Neutrophil (primary cell): ENCODE data around the gene PTPRG.

Source experiments
- H3K27ac ChIP-seq: fragments of 200-600 bp; sonication (generic); 2 replicates; pipeline ENCODE4 v1.5.1; 2016; ENCODE audit warnings: mild to moderate bottlenecking, moderate library complexity
- H3K27me3 ChIP-seq: fragments of 200-600 bp; sonication (generic); 2 replicates; pipeline ENCODE4 v1.6.0; 2016; ENCODE audit warnings: mild to moderate bottlenecking
- H3K36me3 ChIP-seq: fragments of 200-600 bp; sonication (generic); 2 replicates; pipeline ENCODE4 v1.5.1; 2017
- H3K4me1 ChIP-seq, 2 experiments: fragments of 200-600 bp in 1 of 2; sonication (generic) in 1 of 2; 1 replicate in 1 of 2; 2 replicates in 1 of 2; pipeline versions ENCODE4 v1.5.1 to v1.6.1; 2013 to 2016; ENCODE audit warnings: low read depth in 1 of 2, low read length in 1 of 2, mild to moderate bottlenecking in 1 of 2, moderate library complexity in 1 of 2; ENCODE audit not compliant: control insufficient read depth in 1 of 2, insufficient read depth in 1 of 2
- H3K4me3 ChIP-seq, 2 experiments: fragments of 200-600 bp in 1 of 2; sonication (generic) in 1 of 2; 1 replicate in 1 of 2; 2 replicates in 1 of 2; pipeline ENCODE4 v1.5.1; 2013 to 2016; ENCODE audit warnings: low read depth in 1 of 2, low read length in 1 of 2, mild to moderate bottlenecking in 1 of 2, moderate library complexity in 1 of 2
- H3K9me3 ChIP-seq: fragments of 200-600 bp; sonication (generic); 2 replicates; pipeline ENCODE4 v1.5.1; 2016
- TF ChIP-seq, protein P1 (sequence below): fragments of 200-600 bp; sonication (generic); IDR thresholded peaks from 2 replicates; pipeline ENCODE4 v1.5.1; 2016; ENCODE audit warnings: antibody characterized with exemption

The PTPRG gene

DNA sequence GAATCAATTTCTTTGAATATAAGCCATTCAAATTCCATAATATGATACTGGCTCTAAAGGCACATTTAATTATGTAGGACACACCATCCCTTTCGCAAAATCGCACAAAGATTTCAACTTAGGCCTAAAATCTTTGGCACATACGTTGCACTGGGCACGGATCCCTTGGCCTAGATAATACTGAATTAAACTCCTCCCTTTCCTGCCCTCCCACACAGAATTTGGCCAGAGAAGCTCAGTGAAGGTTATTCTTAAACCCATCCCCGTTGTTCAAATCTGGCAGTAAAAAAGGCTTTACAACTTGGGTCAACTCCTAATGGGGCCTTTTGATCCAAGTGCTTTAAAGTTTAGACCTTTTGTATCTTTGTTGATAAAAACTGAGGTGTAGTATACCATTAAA, 247.2 kb downstream of the PTPRG start:
- Histone ChIP-seq H3K4me3 (no peak overlapping the region), H3K9me3 (no peaks in the 10 kb centered on the region), H3K4me1 (no peaks in the 10 kb centered on the region), H3K36me3 (no peaks in the 10 kb centered on the region), H3K27me3 (no peaks in the 10 kb centered on the region), H3K27ac (no peak overlapping the region)
- TF ChIP-seq, protein P1, sequence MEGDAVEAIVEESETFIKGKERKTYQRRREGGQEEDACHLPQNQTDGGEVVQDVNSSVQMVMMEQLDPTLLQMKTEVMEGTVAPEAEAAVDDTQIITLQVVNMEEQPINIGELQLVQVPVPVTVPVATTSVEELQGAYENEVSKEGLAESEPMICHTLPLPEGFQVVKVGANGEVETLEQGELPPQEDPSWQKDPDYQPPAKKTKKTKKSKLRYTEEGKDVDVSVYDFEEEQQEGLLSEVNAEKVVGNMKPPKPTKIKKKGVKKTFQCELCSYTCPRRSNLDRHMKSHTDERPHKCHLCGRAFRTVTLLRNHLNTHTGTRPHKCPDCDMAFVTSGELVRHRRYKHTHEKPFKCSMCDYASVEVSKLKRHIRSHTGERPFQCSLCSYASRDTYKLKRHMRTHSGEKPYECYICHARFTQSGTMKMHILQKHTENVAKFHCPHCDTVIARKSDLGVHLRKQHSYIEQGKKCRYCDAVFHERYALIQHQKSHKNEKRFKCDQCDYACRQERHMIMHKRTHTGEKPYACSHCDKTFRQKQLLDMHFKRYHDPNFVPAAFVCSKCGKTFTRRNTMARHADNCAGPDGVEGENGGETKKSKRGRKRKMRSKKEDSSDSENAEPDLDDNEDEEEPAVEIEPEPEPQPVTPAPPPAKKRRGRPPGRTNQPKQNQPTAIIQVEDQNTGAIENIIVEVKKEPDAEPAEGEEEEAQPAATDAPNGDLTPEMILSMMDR = no peak

DNA sequence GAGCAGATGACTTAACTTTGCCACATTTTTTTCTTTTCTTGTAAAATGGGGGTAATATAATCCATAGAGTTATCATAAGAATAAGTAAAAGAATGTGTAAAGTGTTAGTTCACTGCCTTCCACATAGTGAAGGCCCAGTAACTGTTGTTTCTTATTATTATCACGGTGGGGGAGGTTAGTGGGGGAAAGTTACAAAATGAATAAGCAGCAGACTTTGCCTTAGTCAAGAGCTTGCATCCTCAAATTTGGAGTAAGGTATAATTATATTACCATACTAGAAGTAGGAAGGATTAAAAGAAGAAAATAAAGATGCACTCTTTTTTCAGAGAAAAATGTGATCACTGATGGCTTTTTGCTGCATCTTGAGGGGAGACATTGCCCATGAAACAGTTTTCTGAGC, 247.6 kb downstream of the PTPRG start:
- no peak overlapping the region for H3K4me3 ChIP-seq
- no peaks in the 10 kb centered on the region for H3K36me3 ChIP-seq
- H3K4me1 ChIP-seq = no peaks in the 10 kb centered on the region
- H3K27ac ChIP-seq = no peak overlapping the region
- no peaks in the 10 kb centered on the region for H3K9me3 ChIP-seq
- TF ChIP-seq, protein P1 = no peak
- H3K27me3 ChIP-seq = no peaks in the 10 kb centered on the region

DNA sequence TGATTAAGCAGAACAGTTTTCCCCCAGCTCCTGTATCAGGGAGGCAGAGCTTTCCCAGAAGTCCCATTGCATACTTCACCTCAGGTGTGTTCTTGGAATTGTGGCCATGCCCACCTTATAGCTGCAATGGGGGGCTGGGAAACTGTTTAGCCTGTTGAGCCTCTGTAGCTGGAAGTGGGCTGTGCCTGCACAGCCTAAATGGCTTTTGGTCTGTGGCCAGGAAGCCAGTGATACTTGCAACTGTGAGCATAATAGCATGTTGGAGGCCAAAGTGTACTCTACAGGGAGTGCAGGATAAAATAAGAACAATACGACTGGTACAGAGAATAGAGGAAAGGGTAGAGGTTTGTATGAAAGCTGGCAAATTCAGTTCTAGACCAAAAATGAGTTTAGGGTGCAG, 248.5 kb downstream of the PTPRG start:
- H3K9me3 ChIP-seq = no peaks in the 10 kb centered on the region
- TF ChIP-seq, protein P1 = no peak
- no peak overlapping the region for H3K4me3 ChIP-seq
- H3K4me1 ChIP-seq = no peaks in the 10 kb centered on the region
- H3K27me3 ChIP-seq = no peaks in the 10 kb centered on the region
- H3K27ac ChIP-seq = no peak overlapping the region
- no peaks in the 10 kb centered on the region for H3K36me3 ChIP-seq

GRCh38 chr3:61810953-61811497, 249.7 kb downstream of the PTPRG start:
- no peaks in the 10 kb centered on the region for H3K36me3 ChIP-seq
- no peaks in the 10 kb centered on the region for H3K4me1 ChIP-seq
- H3K4me3 ChIP-seq = no peak overlapping the region
- no peaks in the 10 kb centered on the region for H3K27me3 ChIP-seq
- no peak overlapping the region for H3K27ac ChIP-seq
- no peaks in the 10 kb centered on the region for H3K9me3 ChIP-seq
- TF ChIP-seq, protein P1 = no peak

DNA sequence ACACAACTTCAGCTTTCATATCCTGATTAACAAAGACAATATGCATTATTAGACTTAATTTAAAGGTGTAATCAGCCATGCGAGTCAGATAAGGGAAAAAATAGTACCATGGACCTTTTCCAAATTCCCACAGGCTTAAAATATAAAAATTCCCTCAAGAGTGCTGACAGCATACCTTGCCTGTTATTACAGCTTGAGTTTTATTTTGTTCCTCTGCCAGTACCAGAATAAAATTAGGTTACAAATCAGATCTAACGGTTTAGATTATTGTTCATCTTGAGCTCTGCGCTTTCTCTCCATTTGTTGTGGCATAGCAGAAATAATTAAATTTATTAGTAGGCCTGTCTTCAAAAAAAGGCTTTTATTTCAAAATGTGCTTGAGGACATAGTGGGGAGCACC, 250.3 kb downstream of the PTPRG start:
- H3K27ac ChIP-seq = no peak overlapping the region
- no peaks in the 10 kb centered on the region for H3K4me1 ChIP-seq
- TF ChIP-seq, protein P1 = no peak
- no peaks in the 10 kb centered on the region for H3K27me3 ChIP-seq
- H3K9me3 ChIP-seq = no peaks in the 10 kb centered on the region
- no peaks in the 10 kb centered on the region for H3K36me3 ChIP-seq
- H3K4me3 ChIP-seq = no peak overlapping the region

DNA sequence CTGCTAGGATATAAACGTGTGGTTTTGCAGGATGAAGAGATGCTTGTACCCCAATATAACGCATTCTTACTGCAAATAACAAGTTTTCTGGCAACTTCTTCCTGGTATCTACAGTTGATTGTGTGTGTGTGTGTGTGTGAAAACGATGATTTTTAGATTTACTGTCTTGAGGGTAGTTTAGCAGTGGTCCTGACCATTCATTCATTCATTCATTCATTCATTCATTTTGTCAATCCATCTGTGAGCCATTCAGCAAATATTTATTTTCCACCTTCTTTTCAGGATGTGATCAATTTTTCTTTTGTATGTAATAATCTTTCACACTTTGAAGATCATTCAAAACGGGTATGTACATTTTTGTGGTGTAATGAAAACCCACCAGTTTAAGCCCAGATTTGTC, 250.7 kb downstream of the PTPRG start:
- Histone ChIP-seq H3K36me3 (no peaks in the 10 kb centered on the region), H3K9me3 (no peaks in the 10 kb centered on the region), H3K4me1 (no peaks in the 10 kb centered on the region), H3K27me3 (no peaks in the 10 kb centered on the region), H3K27ac (no peak overlapping the region), H3K4me3 (no peak overlapping the region)
- TF ChIP-seq, protein P1 = no peak
